GM10847 (cell line): ENCODE results near the gene CHTOP.
A peak's percentile ranks its signal among the peaks of the same experiment; 100 is the strongest.

Source experiments
- POLR2A ChIP-seq: IDR thresholded peaks from 2 replicates; pipeline ENCODE4 v1.6.1; 2011; ENCODE audit not compliant: insufficient read length; ENCODE audit errors: extremely low read depth

CHTOP gene, protein sequence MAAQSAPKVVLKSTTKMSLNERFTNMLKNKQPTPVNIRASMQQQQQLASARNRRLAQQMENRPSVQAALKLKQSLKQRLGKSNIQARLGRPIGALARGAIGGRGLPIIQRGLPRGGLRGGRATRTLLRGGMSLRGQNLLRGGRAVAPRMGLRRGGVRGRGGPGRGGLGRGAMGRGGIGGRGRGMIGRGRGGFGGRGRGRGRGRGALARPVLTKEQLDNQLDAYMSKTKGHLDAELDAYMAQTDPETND

DNA sequence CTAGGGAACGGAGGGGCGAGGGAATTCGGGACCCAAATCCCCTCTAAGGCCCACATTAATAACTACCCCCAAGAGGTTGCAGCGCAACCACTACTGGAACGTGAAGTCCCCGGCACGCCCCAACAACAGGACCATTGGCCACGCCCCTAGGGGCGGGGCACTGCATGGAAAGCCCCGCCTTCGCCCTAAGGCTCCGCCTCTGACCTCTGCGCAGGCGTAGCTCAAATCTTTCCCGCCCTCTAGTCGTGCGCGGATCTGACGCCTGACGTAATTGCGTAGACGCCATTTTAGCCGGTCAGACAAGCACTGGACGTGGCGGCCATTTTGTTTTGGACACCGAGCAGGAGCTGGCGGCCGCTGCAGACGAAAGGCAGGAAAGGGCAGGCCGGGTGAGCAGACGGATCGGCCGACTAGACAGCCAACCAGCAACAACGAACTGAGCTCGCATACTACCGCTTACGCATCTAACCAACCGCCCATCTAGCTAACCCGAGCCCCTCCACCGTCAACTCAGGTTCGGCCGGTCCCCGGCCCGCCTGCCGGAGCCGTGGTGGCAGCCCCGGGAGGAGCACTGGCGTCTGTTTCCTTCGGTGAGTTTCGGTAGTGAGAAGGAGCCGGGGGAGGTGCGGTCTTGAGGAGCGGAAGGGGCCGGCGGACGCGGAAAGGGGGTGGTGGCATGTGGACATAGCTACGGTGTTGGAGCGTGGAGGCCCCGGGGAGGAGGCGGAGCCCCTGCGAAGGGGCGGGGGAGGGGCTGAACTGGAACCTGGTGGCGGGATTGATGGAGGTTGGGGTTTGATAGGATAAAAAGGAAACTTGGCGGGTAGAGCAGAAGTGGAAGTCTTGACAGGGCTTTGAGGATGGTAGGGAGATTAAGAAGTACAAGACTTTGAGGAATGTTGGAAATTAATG is at the start of gene CHTOP:
CHTOP (plus strand) TSS at position 313 of the 912 bp plus-strand sequence. CDS start 2,523 bp downstream, outside the sequence.
- peak; percentile 92 for TF ChIP-seq POLR2A

DNA sequence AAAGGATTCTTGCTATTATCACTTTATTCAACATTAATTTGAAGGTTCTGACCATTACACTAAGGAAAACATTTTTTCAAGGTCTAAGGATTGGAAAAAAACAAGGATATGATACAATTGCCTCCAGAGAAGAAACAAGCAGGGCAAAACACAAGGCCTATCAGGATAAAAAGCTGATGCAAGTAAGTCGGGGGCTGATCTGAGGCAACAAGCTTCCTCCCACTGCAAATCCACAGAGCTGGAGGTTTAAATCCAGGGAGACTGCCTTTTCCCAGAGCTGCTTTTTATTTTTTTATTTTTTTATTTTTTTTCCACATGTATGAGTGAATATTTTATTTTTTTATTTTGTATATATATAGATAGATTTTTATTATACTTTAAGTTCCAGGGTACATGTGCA is 48.9 kb upstream of the CHTOP start:
- no peak for TF ChIP-seq POLR2A

DNA sequence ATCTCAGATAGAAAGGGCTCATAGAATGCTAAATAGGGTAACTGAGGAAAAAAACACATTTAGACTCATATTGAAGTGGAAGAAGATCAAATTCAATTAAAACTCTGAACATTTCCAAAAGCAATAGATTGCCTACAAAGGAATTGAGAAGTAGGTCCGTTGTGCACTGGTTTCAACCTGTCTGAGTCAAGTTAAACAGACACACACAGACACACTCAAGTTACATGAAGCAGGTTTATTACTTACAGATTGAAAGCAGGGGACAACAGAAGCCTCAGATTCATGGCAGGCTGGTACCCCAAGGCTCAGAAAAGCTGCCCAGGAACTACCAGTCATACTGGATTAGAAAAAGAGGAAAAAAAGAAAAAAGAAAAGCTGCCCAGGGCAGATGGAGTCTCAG is 47.5 kb upstream of the CHTOP start:
- no peak for TF ChIP-seq POLR2A

DNA sequence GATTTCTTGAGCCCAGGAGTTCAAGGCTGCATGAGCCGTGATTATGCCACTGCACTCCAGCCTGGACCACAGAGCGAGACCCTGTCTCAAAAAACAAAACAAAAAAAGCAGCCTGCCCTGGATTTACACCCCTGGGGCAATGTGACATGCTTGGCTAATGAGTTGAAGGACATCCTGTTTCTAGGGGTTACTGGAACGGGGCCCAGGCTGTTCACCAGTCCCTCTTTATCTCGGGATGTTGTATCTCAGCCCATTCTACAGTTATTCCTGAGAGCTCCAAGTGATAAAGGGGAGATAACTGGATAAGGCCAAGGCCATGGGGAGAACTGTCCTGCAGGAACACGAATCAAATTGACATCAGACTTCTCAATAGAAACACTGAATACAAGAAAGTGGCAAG is 46.6 kb upstream of the CHTOP start:
- no peak for TF ChIP-seq POLR2A

DNA sequence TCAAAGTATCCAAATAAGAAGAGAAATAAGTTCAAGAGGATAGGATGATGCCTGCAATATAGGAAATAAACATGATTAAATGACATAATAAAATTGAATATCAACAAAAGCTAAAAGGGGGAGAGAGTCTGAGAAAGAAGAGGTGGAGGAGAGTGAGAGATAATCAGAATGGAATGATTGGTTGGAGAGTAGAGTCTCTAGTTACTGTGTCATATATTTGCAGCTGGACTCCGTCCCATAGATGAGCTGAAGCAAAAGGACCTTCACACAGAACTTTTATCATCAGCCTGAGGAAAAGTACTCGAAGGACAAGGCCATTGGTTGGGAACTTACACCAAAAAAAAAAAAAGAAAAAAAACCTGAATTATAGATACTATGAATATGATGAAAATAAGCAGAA is 45.4 kb upstream of the CHTOP start:
- no peak for TF ChIP-seq POLR2A

DNA sequence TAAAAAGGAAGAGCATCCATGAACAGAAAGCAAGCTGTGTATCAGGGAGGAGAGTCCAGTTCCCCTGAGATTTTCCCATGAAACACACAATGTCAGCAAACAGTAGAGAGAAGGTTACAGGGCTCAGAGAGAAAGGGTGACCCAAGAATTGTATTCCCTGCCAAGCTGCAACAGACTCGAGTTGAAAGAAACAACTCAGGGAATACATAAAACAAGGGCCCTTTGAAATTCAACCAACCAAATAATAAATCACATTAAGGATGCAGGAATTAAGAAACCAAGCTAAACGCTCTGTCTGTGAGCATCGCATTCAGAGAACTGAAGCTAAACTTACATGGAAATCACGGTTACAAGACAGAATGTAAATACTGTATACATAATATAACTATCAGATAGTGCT is 41.1 kb upstream of the CHTOP start:
- TF ChIP-seq POLR2A: no peak

DNA sequence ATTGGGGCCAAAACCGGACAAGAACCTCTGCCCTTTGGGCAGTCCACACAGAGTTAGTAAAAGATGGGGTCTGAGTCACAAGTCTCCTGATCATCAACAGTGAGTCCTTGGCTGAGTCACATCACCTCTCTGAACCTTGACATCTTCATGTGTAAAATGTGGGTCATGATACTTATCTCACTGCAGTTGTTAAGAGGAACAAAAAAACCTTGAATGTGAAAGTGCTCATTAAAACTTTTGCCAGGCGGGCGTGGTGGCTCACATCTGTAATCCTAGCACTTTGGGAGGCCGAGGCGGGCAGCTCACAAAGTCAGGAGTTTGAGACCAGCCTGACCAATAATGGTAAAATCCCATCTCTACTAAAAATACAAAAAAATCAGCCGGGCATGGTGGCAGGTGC is 36.7 kb upstream of the CHTOP start:
- no peak for TF ChIP-seq POLR2A

DNA sequence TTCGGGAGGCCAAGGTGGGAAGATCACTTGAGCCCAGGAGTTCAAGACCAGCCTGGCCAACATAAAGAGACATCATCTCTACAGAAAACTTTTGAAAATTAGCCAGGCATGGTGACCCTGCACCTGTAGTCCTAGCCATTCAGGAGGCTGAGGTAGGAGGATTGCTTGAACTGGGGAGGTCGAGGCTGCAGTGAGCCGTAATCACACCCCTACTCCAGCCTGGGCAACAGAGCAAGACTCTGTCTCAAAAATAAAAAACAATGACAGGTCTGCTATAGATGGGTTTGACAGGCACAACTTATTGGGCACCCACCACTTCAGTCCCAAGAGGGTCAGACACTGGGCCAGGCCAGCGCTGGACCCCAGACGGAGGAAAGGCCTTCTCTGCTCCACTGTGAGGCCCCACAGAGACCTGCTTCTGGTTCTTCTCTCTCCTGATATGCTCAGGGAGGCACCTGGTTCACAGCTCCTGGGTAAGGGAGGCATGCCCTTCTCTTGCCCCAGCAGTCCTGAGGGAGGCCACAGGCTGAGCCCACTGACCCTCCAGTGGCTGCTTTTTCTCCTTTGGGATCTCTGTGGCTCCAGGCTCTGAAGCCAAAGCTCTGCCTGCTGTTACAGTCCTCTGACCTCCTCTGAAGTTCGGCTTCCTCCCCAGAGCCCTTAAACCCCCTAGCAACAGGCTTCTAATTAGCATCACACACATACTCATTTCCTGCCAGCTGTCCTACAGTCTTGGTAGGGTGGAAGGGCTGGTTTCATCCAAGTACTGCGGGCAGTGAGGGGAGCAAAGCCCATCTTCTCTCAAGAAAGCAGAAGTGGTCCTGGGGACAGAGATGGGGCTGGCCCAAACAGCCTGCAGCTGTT is 35.3 kb upstream of the CHTOP start:
- peak; percentile 19 for TF ChIP-seq POLR2A

DNA sequence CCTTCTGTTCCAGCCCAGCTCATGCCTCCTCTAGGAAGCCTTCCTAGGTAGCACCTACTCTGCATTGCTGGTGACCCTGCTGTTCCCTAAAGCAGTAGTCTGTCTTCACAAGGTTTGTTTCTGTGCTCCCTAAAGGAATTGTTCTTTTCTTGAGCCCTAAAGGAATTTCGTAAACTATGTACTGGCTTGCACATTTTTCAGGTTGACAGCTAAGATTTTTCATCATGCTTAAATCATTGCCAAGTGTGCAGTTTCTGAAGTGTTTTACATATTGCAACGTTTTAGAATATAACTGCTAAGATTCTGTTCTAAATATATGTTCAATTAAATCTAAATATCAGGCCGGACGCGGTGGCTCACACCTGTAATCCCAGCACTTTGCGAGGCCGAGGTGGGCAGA is 34.0 kb upstream of the CHTOP start:
- no peak for TF ChIP-seq POLR2A

DNA sequence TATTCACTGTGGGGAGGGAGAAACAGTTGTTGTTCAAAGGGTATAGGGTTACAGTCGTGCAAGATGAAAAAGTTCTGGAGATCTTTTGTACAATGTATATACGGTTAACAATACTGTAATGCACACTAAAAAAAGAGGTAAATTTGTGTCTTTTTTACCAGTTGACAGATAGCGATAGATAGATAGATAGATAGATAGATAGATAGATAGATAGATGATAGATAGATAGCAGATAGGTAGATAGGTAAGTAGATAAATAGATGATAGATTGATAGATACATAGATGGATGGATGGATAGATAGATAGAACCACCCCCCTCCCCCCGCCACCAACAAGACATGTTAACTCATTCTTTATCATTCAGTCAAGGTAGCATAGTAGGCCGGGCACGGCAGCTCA is 31.1 kb upstream of the CHTOP start:
- TF ChIP-seq POLR2A: no peak

DNA sequence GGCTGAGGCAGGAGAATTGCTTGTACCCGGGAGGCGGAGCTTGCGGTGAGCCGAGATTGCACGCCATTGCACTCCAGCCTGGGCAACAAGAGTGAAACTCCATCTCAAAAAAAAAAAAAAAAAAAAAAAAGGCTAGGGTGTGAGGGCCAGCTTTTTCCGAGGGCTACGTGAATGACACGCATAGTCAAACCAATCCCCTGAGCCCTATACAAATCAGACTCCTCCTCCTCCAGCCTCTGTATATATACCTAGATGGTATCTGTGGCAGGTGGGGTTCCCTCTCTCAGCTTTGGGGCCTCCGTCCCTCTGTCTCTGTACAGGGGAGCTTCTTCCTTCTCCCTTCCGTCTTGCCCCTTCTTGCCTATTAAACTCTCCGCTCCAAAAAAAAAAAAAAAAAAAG is 27.7 kb upstream of the CHTOP start:
- no peak for TF ChIP-seq POLR2A

DNA sequence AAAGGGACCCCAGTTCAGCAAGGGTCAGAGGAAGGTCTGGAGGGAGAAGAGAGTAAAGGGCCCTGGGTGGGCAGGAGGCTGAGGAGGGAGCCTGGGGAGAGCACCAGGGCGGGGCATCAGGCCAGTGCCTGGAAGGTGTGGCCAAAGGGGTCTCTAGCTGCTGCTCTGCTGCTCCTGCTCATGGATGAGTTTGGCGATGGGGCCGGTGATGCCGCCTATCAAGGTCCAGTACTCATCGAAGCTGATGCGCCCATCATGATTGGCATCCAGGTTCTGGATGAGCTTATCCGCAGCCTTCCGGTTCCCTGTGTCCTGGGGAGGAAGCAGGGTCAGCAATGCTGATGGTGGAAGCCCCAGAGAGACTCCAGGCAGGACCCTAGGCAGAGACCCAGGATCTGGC is 26.5 kb upstream of the CHTOP start:
- TF ChIP-seq POLR2A: no peak

DNA sequence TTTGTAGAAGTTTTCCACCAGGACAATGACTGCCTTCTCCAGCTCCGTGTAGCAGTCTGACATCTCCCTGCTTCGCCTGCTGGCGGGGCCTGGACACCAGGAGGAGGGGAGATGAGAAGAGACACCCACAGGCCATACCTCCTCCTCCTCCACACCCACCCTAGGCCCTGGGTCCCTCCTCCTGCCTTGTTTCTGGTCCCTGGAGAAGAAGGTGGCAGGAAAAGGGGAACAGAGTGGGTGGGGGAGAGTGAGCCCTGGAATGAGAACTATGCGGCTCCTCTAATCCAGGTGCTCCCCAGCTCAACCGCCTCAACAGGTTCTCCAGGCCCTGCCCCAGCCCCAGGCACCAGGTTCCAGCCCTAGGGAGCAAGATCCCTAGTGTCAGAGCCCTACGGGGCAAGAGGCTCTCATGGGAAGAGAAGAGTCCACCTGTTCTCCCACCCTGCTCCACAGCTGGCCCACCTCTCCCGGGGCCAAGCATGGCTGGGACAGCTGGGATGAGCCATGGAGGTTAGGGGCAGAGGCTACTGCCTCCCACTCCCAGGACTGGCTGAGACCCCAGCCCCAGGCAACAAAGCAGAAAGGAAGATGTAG is 25.7 kb upstream of the CHTOP start:
- no peak for TF ChIP-seq POLR2A

DNA sequence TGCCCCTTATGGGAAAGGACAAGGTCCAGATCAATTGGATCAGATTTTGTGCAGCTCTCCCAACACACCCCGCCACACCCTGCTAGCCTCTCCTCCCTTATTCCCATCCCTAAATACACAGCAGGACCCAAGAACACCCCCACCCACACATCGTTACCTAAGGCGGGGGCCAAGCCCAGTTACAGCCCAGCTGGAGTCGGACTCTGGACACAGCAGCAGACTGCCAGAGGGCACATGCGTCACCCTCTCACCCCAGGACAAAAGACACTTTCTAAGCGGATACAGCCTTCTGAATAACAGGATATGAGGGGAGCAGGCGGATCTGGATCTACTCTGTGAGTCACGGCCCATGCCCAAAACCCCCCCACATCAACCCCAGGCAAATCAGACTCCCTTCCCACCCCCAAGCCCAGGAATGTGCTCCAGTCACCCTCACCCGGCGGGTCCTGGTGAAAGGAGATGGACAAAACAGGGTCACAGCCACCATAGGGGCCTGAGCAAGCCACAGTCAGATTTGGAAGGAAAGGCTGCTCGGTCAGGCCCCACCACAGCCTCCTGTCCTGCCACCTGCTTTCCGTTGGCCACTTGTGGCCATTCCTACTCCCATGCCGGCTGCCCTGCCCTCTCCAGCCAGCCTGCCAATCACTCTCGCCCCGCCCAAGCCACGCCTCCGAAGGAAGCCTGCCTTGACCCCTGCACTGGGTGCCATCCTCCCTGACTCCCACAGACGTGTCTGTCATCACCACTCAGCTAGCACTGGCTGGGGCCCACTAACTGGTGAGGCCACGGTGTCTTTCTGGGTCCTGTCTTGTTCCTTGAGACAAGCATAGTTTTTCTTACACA is 24.9 kb upstream of the CHTOP start:
- TF ChIP-seq POLR2A: no peak

DNA sequence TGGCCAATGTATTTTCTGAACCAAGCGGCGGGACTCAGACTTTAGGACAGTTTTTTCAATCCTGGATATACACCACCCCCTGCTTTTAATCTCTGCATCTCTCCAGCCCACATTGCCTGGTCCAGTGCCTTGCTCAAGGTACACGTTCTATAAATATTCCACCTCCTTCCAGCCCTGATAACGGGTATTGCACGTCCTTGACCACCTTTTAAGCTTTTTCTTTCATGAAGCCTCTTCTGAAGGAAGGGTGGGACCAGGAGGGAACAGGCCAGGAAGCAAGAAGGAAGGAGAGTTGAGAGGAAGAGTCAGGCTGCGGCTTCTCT is 24.3 kb upstream of the CHTOP start:
- no peak for TF ChIP-seq POLR2A

DNA sequence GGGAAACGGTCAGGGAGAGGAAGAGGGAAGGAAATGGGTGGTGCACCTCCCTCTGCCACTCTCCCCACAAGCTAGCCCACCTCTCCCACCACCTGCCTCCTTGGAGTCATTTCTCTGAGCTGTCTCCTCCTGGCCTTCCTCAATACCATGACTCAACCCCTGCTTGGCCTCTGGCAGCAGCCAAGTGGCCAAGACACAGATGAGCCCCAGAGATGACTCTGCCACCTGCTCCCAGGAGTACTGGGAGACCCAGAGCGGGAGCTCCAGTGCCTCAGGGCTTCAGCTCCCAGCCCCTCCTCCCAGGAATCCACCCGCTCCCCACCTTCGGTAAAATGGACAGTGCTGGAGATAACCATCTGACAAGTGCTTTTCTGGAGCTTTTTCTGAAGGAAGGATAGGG is 23.5 kb upstream of the CHTOP start:
- no peak for TF ChIP-seq POLR2A
